Thyroid gland (tissue), 4 donors: ENCODE data around the gene ACSM6.

Source experiments
- CTCF ChIP-seq, 6 experiments: fragments of 200-600 bp in 3 of 6; fragments of 450-650 bp in 3 of 6; sonication (generic) in 3 of 6; IDR thresholded peaks; one replicate each; pipeline ENCODE4 v1.5.1; 2016 to 2019; ENCODE audit warnings: antibody characterized with exemption in 6 of 6, mild to moderate bottlenecking in 2 of 6, inconsistent platforms in 1 of 6, moderate library complexity in 1 of 6
- POLR2A ChIP-seq, 2 donors: fragments of 450-650 bp; IDR thresholded peaks; one replicate each; pipeline ENCODE4 v1.6.1; 2017; ENCODE audit warnings: antibody characterized with exemption in 2 of 2, mild to moderate bottlenecking in 2 of 2, moderate library complexity in 1 of 2

GRCh38 chr10:95172851-95173250, 21.2 kb upstream of the ACSM6 start:
- TF ChIP-seq POLR2A (IDR thresholded peaks at IDR 0.05) (no peak), CTCF (IDR thresholded peaks at IDR 0.05) (no peak)
